ENCODE data around the gene NPBWR2.

NPBWR2 gene

DNA sequence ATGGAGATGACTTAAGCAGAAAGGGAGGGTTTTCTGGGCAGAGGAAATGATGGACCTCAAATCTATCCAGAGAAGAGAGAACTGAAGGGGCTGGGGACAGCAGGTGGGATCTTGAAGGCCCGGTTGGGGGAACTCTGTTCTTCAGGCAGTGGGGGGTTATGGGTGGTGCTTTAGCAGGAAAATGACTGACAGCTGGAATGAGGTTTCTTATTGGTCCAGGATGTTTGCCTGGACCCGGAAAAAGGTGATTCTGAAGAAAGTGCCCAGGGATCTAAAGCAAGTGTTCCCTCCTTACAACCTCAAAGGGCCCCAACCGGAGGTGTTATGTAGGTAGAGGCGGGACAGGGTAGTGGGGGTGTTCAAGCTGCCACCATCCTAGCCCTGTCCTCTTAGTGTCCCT is 11.9 kb downstream of the NPBWR2 start:
- no peak for DNase-seq
- TF ChIP-seq, protein P1, sequence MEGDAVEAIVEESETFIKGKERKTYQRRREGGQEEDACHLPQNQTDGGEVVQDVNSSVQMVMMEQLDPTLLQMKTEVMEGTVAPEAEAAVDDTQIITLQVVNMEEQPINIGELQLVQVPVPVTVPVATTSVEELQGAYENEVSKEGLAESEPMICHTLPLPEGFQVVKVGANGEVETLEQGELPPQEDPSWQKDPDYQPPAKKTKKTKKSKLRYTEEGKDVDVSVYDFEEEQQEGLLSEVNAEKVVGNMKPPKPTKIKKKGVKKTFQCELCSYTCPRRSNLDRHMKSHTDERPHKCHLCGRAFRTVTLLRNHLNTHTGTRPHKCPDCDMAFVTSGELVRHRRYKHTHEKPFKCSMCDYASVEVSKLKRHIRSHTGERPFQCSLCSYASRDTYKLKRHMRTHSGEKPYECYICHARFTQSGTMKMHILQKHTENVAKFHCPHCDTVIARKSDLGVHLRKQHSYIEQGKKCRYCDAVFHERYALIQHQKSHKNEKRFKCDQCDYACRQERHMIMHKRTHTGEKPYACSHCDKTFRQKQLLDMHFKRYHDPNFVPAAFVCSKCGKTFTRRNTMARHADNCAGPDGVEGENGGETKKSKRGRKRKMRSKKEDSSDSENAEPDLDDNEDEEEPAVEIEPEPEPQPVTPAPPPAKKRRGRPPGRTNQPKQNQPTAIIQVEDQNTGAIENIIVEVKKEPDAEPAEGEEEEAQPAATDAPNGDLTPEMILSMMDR (IDR thresholded peaks at IDR 0.05; ENCODE audit: low read length) = no peak
- TF ChIP-seq EZH2 (optimal IDR thresholded peaks at IDR 0.05; ENCODE audit: low read depth, low read length) (no peak), EZH2phosphoT487 (IDR thresholded peaks at IDR 0.05; ENCODE audit: low read length) (no peak)
- Histone ChIP-seq H3K79me2 (ENCODE audit: low read length) (no peaks in the 10 kb centered on the region), H3K27ac (ENCODE audit: low read length) (no peak overlapping the region), H3K4me3 (ENCODE audit: low read length) (no peak overlapping the region), H3K9ac (ENCODE audit: low read length) (no peak overlapping the region), H3K9me3 (replicated peaks; ENCODE audit: insufficient read depth, low read length) (no peaks in the 10 kb centered on the region), H2AFZ (ENCODE audit: low read length) (no peak overlapping the region), H3K4me2 (ENCODE audit: low read depth, low read length) (no peak overlapping the region), H3K9me2 (replicated peaks; ENCODE audit: insufficient read depth, low read length) (no peaks in the 10 kb centered on the region), H3K4me1 (ENCODE audit: low read length) (peaks cover 10% of the 10 kb centered on the region), H3F3A (ENCODE audit: insufficient read depth, low read length) (no peaks in the 10 kb centered on the region), H3K27me3 (replicated peaks; ENCODE audit: insufficient read depth, low read length) (peaks cover 51% of the 10 kb centered on the region), H3K36me3 (replicated peaks; ENCODE audit: insufficient read depth, low read length) (no peaks in the 10 kb centered on the region), H4K20me1 (ENCODE audit: insufficient read depth, low read length) (no peaks in the 10 kb centered on the region)

DNA sequence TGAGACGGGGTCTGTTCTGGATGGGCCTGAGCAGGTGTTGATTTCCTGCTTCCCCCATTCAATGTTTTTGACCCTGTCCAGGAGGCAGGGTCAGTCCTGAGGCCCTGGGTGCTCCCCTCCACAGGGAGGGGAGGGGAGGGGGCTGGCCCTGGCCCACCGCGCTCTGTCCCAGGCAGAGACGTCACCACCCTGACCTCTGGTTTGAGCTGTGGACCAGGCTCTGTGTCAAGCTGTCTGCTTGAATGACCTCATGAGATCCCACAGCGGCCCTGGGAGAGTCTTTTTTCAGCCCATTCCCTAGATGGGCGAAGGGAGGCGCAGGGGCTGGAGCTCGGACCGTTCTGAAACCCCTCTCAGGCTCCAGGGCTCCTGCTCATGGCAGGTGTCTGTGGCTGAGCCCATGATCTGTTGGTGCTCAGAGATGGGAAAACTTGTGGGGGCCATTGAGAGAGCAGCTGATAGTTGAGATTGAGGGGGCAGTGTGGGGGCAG is 14.3 kb downstream of the NPBWR2 start:
- H3K27ac ChIP-seq (ENCODE audit: low read length) = no peak overlapping the region
- H3K9ac ChIP-seq (ENCODE audit: low read length) = no peak overlapping the region
- no peaks in the 10 kb centered on the region for H3K79me2 ChIP-seq (ENCODE audit: low read length)
- no peak for TF ChIP-seq EZH2phosphoT487 (IDR thresholded peaks at IDR 0.05; ENCODE audit: low read length)
- no peak for TF ChIP-seq EZH2 (optimal IDR thresholded peaks at IDR 0.05; ENCODE audit: low read depth, low read length)
- TF ChIP-seq, protein P1 (IDR thresholded peaks at IDR 0.05; ENCODE audit: low read length) = no peak
- no peak for DNase-seq
- H3F3A ChIP-seq (ENCODE audit: insufficient read depth, low read length) = no peaks in the 10 kb centered on the region
- peaks cover 52% of the 10 kb centered on the region for H3K27me3 ChIP-seq (replicated peaks; ENCODE audit: insufficient read depth, low read length)
- H3K9me2 ChIP-seq (replicated peaks; ENCODE audit: insufficient read depth, low read length) = no peaks in the 10 kb centered on the region
- H3K4me3 ChIP-seq (ENCODE audit: low read length) = no peak overlapping the region
- H2AFZ ChIP-seq (ENCODE audit: low read length) = no peak overlapping the region
- H3K4me1 ChIP-seq (ENCODE audit: low read length) = no peaks in the 10 kb centered on the region
- H3K4me2 ChIP-seq (ENCODE audit: low read depth, low read length) = no peak overlapping the region
- H3K9me3 ChIP-seq (replicated peaks; ENCODE audit: insufficient read depth, low read length) = no peaks in the 10 kb centered on the region
- H3K36me3 ChIP-seq (replicated peaks; ENCODE audit: insufficient read depth, low read length) = no peaks in the 10 kb centered on the region
- H4K20me1 ChIP-seq (ENCODE audit: insufficient read depth, low read length) = no peaks in the 10 kb centered on the region

DNA sequence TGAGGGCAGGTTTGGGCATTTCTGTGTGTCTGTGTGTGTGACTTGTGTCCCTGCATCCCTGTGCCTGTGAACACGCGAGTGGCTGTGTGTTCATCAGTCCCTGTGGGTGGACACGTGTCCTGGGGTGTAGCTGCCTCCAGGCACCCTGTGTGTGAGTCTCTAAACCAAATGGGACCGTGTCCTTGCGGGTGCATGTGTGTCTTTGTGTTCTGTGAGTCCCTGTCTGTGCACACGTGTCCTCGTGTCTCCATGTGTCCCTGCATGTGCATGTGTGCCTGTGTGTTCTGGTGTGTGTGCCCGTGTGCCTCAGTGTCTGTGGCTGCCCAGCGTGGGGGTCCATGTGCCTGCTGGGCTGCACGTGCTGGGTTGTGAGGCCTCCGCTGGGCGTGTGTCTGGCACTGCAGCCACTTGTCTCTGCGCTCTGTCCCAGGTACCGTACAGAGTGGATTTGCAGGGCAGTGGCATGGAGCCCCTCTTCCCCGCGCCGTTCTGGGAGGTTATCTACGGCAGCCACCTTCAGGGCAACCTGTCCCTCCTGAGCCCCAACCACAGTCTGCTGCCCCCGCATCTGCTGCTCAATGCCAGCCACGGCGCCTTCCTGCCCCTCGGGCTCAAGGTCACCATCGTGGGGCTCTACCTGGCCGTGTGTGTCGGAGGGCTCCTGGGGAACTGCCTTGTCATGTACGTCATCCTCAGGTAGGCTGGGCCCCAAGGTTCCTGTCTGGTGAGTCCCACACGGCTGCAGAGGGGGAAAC is 14.9 kb downstream of the NPBWR2 start:
- no peak for TF ChIP-seq EZH2 (optimal IDR thresholded peaks at IDR 0.05; ENCODE audit: low read depth, low read length)
- TF ChIP-seq, protein P1 (IDR thresholded peaks at IDR 0.05; ENCODE audit: low read length) = no peak
- TF ChIP-seq EZH2phosphoT487 (IDR thresholded peaks at IDR 0.05; ENCODE audit: low read length) = no peak
- no peaks in the 10 kb centered on the region for H3K36me3 ChIP-seq (replicated peaks; ENCODE audit: insufficient read depth, low read length)
- H4K20me1 ChIP-seq (ENCODE audit: insufficient read depth, low read length) = no peaks in the 10 kb centered on the region

More for the DNA sequence above, 14.9 kb downstream of the NPBWR2 start:
- Histone ChIP-seq H3K27me3 (replicated peaks; ENCODE audit: insufficient read depth, low read length) (peaks cover 53% of the 10 kb centered on the region), H3F3A (ENCODE audit: insufficient read depth, low read length) (no peaks in the 10 kb centered on the region), H3K4me2 (ENCODE audit: low read depth, low read length) (no peak overlapping the region), H3K79me2 (ENCODE audit: low read length) (no peaks in the 10 kb centered on the region), H3K4me1 (ENCODE audit: low read length) (no peaks in the 10 kb centered on the region), H3K9ac (ENCODE audit: low read length) (no peak overlapping the region), H3K9me2 (replicated peaks; ENCODE audit: insufficient read depth, low read length) (no peaks in the 10 kb centered on the region), H2AFZ (ENCODE audit: low read length) (no peak overlapping the region), H3K27ac (ENCODE audit: low read length) (no peak overlapping the region), H3K9me3 (replicated peaks; ENCODE audit: insufficient read depth, low read length) (no peaks in the 10 kb centered on the region), H3K4me3 (ENCODE audit: low read length) (no peak overlapping the region)
- DNase-seq = no peak

Measured in MM.1S (cell line).